GM19463 (cell line): Measurements from ENCODE around the gene FBRSL1.

Experiments
- ATAC-seq: cut with Tn5 transposase; IDR thresholded peaks from one replicate; pipeline ENCODE4 v1.9.1; 2021; ENCODE audit warnings: mild to moderate bottlenecking, moderate library complexity; ENCODE audit not compliant: unreplicated experiment

Gene FBRSL1

GRCh38 chr12:132482771-132483170 lies 7.2 kb upstream of the FBRSL1 start:
- ATAC-seq, result no peak

GRCh38 chr12:132483208-132483607 lies 6.7 kb upstream of the FBRSL1 start:
- no peak for ATAC-seq

GRCh38 chr12:132483612-132484011 lies 6.3 kb upstream of the FBRSL1 start:
- ATAC-seq, result no peak

- ATAC-seq, result no peak
Observed at GRCh38 chr12:132484183-132484890, 5.6 kb upstream of the FBRSL1 start.

- no peak for ATAC-seq
Observed at GRCh38 chr12:132484891-132485441, 5.0 kb upstream of the FBRSL1 start.

- no peak for ATAC-seq
Observed at GRCh38 chr12:132485619-132486018, 4.3 kb upstream of the FBRSL1 start.

- ATAC-seq, result no peak
Observed at GRCh38 chr12:132486168-132486567, 3.8 kb upstream of the FBRSL1 start.

GRCh38 chr12:132486576-132486975 lies 3.4 kb upstream of the FBRSL1 start:
- no peak for ATAC-seq

GRCh38 chr12:132487311-132487741 lies 2.6 kb upstream of the FBRSL1 start:
- no peak for ATAC-seq

- no peak for ATAC-seq
Observed at GRCh38 chr12:132488127-132489077, 1.5 kb upstream of the FBRSL1 start.

GRCh38 chr12:132489078-132489601 lies 811 bp upstream of the FBRSL1 start:
- ATAC-seq, result peak; percentile 24

- ATAC-seq, result peak; percentile 3
Observed at GRCh38 chr12:132490422-132491137, 629 bp downstream of the FBRSL1 start.

GRCh38 chr12:132491138-132491663 lies 1.2 kb downstream of the FBRSL1 start:
- no peak for ATAC-seq

- no peak for ATAC-seq
Observed at GRCh38 chr12:132491761-132492378, 1.9 kb downstream of the FBRSL1 start.

- peak; percentile 22 for ATAC-seq
Observed at GRCh38 chr12:132492522-132492921, 2.6 kb downstream of the FBRSL1 start.

GRCh38 chr12:132492951-132493350 lies 3.0 kb downstream of the FBRSL1 start:
- ATAC-seq, result no peak

- no peak for ATAC-seq
Observed at GRCh38 chr12:132493482-132494178, 3.7 kb downstream of the FBRSL1 start.

GRCh38 chr12:132494294-132495164 lies 4.6 kb downstream of the FBRSL1 start:
- ATAC-seq, result no peak
